Activated CD8-positive, alpha-beta memory T cell treated with anti-CD3 and anti-CD28 coated beads, Interleukin-2, amount 10 ng/mL, durations not matched to agents 7 days and 5 days (primary cell): ENCODE data around the gene RABGAP1L. TPM values are rescaled to one million over a fixed set of nuclear protein-coding genes. Genes with fewer than 3 reads are reported as not detected.
"Not testable (repeated sequence)": the region's sequence is repeated elsewhere in the genome, so short reads cannot be mapped to it uniquely, and the experiment has no call there.

Experiments
- ATAC-seq: fragments of 150-1000 bp; cut with Tn5 transposase; one replicate; pipeline ENCODE4 v1.10.0; 2021; ENCODE audit warnings: moderate library complexity
- CTCF ChIA-PET: fragments of 350-600 bp; sonication (Branson Sonifier 250); formaldehyde crosslinking; loops from one replicate; lab custom pipeline; 2021; ENCODE audit warnings: antibody characterized with exemption; lab: Charles Lee
- DNase-seq: peaks from one replicate; pipeline ENCODE4 v3.0.0-alpha.2; 2020
- H3K27ac Mint-ChIP-seq: one replicate; pipeline ENCODE4 v1.8.0; 2021; ENCODE audit warnings: mild to moderate bottlenecking, mixed read lengths
- H3K27me3 Mint-ChIP-seq: one replicate; pipeline ENCODE4 v1.8.0; 2021; ENCODE audit warnings: mixed read lengths
- H3K36me3 Mint-ChIP-seq: one replicate; pipeline ENCODE4 v1.8.0; 2021; ENCODE audit warnings: mild to moderate bottlenecking, mixed read lengths
- H3K4me1 Mint-ChIP-seq: one replicate; pipeline ENCODE4 v1.8.0; 2021; ENCODE audit warnings: mixed read lengths
- H3K4me3 Mint-ChIP-seq: one replicate; pipeline ENCODE4 v1.8.0; 2021; ENCODE audit warnings: mild to moderate bottlenecking, moderate library complexity, mixed read lengths
- H3K9me3 Mint-ChIP-seq: one replicate; pipeline ENCODE4 v1.8.0; 2022; ENCODE audit warnings: low read depth, mixed read lengths
- total RNA-seq, 2 experiments: library from RNA; stranded (reverse); gene quantifications; one replicate each; pipeline ENCODE4 v1.2.3, GENCODE V29; 2021

Gene RABGAP1L
- total RNA-seq, 2 experiments from 2014 or later: 60.5 to 83.5 TPM

DNA sequence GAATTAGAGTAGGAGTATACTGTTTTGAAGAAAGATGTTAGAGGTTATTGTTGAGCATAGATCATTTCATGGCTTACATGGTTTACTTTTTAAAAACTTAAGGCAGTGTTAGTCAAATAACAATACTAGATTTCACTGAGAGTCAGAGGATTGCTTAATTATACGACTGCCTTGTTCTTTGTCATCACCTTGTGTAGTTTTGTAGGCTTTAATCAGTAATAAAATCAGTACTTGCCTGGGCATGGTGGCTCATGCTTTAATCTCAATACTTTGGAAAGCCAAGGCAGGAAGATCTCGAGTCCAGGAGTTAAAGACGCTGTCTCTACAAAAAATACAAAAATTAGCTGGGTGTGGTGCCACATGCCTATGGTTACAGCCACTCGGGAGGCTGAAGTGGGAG, 247.1 kb downstream of the RABGAP1L start:
- H3K4me3 Mint-ChIP-seq: no peak overlapping the region
- peaks cover under 1% of the 10 kb centered on the region for H3K9me3 Mint-ChIP-seq
- no peak overlapping the region for H3K27ac Mint-ChIP-seq
- DNase-seq (no peak), ATAC-seq (no peak)
- H3K36me3 Mint-ChIP-seq: peaks cover 8% of the 10 kb centered on the region
- H3K27me3 Mint-ChIP-seq: no peaks in the 10 kb centered on the region
- H3K4me1 Mint-ChIP-seq: no peaks in the 10 kb centered on the region
- CTCF ChIA-PET: no interaction called here

DNA sequence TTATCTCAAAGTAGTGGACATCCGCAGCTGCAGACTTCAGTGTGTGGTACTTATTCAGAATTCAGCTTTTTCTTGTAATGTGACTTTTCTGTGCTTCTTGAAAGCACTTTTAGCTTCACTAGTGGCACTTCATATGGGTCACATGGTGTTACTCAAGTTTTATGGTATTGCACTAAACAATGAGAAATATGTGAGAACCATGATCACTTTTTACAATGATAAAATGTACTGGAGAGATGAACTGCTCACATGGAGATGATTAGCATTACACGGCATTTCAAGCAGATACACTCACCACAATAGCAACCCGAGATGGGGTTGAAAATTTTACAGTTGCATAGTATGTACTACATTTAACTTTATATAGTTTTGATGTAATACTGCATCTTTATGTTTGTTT, 248.3 kb downstream of the RABGAP1L start:
- Mint-ChIP-seq H3K27me3 (no peaks in the 10 kb centered on the region), H3K4me1 (no peaks in the 10 kb centered on the region), H3K36me3 (peaks cover 16% of the 10 kb centered on the region), H3K27ac (no peak overlapping the region), H3K4me3 (no peak overlapping the region), H3K9me3 (peaks cover 5% of the 10 kb centered on the region)
- ATAC-seq: no peak
- no peak for DNase-seq
- CTCF ChIA-PET: no interaction called here

DNA sequence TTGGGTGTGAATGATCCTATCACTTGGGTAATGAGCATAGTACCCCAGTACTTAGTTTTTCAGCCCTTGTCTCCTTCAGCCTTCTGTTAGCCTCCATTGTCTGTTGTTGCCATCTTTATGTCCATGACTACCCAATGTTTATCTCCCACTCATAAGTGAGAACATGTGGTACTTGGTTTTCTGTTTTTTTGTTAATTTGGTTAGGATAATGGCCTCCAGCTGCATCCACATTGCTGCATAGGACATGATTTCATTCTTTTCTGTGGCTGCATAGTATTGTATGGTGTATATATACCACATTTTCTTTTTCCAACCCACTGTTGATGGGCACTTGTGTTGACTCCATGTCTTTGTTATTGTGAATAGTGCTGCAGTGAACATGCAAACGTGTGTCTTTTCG, 248.8 kb downstream of the RABGAP1L start:
- H3K4me1 Mint-ChIP-seq: no peaks in the 10 kb centered on the region
- DNase-seq (no peak), ATAC-seq (no peak)
- CTCF ChIA-PET: no interaction called here
- H3K36me3 Mint-ChIP-seq: peaks cover 16% of the 10 kb centered on the region
- no peak overlapping the region for H3K27ac Mint-ChIP-seq
- no peaks in the 10 kb centered on the region for H3K27me3 Mint-ChIP-seq
- H3K4me3 Mint-ChIP-seq: no peak overlapping the region
- peaks cover 5% of the 10 kb centered on the region for H3K9me3 Mint-ChIP-seq

DNA sequence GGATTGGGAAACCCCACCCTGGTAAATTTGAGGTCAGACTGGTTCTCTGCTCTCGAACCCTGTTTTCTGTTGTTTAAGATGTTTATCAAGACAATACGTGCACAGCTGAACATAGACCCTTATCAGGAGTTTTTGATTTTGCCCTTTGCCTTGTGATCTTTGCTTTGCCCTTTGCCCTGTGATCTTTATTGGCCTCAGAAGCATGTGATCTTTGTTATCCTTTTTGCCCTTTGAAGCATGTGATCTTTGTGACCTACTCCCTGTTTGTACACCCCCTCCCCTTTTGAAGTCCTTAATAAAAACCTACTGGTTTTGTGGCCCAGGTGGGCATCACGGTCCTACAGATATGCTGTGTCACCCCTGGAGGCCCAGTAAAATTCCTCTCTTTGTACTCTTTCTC, 250.5 kb downstream of the RABGAP1L start:
- DNase-seq, H3K4me1 Mint-ChIP-seq, H3K27me3 Mint-ChIP-seq, H3K9me3 Mint-ChIP-seq, H3K4me3 Mint-ChIP-seq, ATAC-seq, CTCF ChIA-PET, H3K27ac Mint-ChIP-seq: not testable (repeated sequence)
- H3K36me3 Mint-ChIP-seq: peaks cover 18% of the 10 kb centered on the region

DNA sequence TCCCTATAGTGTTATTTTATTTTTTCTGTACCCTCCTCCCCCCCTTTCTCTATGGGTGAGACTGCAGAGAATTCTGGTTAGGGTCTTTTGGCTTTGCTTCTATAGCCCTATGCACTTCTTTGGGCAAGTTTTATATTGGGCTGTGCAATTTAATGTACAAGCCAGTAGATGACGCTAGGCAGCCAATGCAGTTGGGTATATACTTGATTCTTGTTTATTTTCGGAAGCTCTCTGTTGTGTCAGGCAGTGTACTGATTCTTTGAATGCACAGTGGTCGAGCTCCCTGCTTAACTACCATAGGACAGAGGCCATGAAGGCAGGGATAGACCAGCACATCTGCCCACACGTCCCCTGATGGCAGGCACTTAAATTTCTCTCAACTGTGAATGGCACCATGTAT, 254.3 kb downstream of the RABGAP1L start:
- CTCF ChIA-PET: no interaction called here
- no peak for ATAC-seq
- H3K4me3 Mint-ChIP-seq: no peak overlapping the region

DNA sequence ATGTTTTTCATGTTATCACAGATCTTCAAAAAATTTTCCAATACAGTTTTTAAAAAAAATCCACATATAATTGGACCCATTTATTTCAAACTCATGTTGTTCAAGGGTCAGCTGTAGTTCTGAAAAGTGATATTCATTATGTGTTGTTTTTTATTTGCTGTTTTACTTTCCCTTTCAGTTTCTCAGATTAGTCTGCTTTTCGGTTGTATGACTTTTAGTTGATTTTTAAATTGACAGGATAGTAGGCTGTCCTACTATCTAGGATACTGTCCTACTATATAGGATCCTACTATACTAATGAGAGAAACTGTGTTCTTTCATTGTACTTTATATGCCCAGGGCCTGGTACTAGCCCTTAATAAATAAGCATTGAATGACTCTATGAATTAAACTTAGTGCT, 254.9 kb downstream of the RABGAP1L start:
- DNase-seq: no peak
- CTCF ChIA-PET: no interaction called here
- peak overlapping the region; percentile 67 for H3K4me3 Mint-ChIP-seq
- no peaks in the 10 kb centered on the region for H3K27me3 Mint-ChIP-seq
- ATAC-seq: peak; percentile 36
- H3K27ac Mint-ChIP-seq: no peak overlapping the region
- peaks cover 5% of the 10 kb centered on the region for H3K9me3 Mint-ChIP-seq
- peaks cover 8% of the 10 kb centered on the region for H3K4me1 Mint-ChIP-seq
- peaks cover 15% of the 10 kb centered on the region for H3K36me3 Mint-ChIP-seq

More for the DNA sequence above, 254.3 kb downstream of the RABGAP1L start:
- no peak for DNase-seq
- no peak overlapping the region for H3K27ac Mint-ChIP-seq
- peaks cover 8% of the 10 kb centered on the region for H3K4me1 Mint-ChIP-seq
- H3K27me3 Mint-ChIP-seq: no peaks in the 10 kb centered on the region
- peaks cover 5% of the 10 kb centered on the region for H3K9me3 Mint-ChIP-seq
- peaks cover 15% of the 10 kb centered on the region for H3K36me3 Mint-ChIP-seq

DNA sequence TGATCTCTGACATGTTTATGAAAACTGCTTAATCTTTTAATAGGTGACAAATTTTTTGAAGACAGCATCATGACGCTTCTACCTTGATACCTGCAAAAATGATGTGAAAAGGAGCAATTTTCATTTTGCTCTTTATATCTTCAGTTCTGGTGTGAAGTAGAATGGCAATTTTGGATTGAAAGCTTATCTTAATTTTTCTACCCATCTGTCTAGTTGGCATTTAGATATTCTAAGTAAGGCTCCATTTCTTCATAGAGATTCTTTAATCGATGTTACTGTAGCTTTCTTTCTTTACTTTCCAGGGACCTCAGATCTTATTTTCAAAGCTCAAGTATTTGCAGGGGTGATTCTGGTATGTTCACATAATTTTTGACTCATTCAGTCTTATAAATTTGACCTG, 256.2 kb downstream of the RABGAP1L start:
- H3K4me3 Mint-ChIP-seq: no peak overlapping the region
- DNase-seq (no peak), ATAC-seq (no peak)
- no peak overlapping the region for H3K27ac Mint-ChIP-seq
- H3K9me3 Mint-ChIP-seq: peaks cover 5% of the 10 kb centered on the region
- H3K36me3 Mint-ChIP-seq: peaks cover 15% of the 10 kb centered on the region
- CTCF ChIA-PET: no interaction called here
- peaks cover 8% of the 10 kb centered on the region for H3K4me1 Mint-ChIP-seq
- no peaks in the 10 kb centered on the region for H3K27me3 Mint-ChIP-seq

DNA sequence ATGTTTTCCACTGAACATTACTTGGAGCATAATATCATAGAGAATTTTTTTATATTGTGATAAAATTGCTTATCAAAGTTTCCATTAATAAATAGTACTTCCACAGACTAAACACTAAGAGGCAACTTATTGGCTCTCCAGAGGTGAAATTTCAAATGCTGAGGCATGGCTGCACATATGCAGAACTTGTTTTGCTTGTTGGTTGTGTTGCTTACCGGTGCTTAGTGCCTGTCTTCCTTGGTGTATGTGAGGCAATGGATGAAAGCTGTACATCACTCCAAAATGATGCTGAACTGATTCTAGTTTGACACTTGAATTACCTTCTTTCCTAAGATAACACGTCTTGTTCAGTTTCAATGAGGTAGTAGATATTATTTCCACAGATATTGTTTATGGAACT, 258.6 kb downstream of the RABGAP1L start:
- no peaks in the 10 kb centered on the region for H3K9me3 Mint-ChIP-seq
- H3K4me3 Mint-ChIP-seq: no peak overlapping the region
- no peak overlapping the region for H3K27ac Mint-ChIP-seq
- no peaks in the 10 kb centered on the region for H3K27me3 Mint-ChIP-seq
- H3K36me3 Mint-ChIP-seq: peaks cover 4% of the 10 kb centered on the region
- H3K4me1 Mint-ChIP-seq: peaks cover 8% of the 10 kb centered on the region
- CTCF ChIA-PET: no interaction called here
- no peak for DNase-seq
- no peak for ATAC-seq

DNA sequence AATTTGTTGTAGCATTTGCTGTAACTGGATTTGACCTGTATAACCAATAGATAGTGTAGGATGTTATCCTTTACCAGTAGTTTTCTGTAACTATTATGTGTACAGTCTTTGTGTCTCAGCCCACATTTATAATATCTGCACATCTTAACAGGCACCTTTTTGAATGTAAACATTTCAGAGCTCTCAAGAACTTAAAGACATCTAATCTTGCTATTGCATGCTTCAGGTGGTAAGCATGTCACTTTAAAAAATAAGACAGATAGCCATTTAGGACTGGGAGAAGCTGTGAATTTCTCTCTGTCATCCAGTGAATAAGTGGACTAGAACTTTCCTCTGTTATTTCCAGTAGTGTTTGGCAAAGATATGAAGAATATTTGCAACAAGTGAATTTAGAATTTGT, 265.8 kb downstream of the RABGAP1L start:
- H3K4me1 Mint-ChIP-seq: no peaks in the 10 kb centered on the region
- no peak overlapping the region for H3K27ac Mint-ChIP-seq
- no peaks in the 10 kb centered on the region for H3K27me3 Mint-ChIP-seq
- H3K4me3 Mint-ChIP-seq: no peak overlapping the region
- no peaks in the 10 kb centered on the region for H3K36me3 Mint-ChIP-seq
- CTCF ChIA-PET: no interaction called here
- DNase-seq (no peak), ATAC-seq (no peak)
- no peaks in the 10 kb centered on the region for H3K9me3 Mint-ChIP-seq

DNA sequence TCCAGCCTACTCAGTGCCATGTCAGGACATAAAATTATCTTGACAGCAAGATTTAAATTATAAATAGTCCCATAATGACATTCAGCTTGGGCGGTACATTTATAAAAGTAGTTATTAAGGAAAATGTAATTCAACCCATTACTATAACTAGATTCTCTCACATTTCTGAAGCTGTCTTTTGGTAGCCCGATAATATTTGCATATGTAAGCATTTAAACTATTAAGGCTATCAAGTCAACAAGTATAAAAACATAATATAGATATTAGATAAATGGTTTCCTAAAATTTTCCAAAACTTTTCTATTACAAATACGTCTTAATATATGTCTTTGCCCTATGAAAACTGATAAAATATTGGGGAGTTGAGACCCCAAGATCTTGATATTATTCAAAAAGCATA, 266.8 kb downstream of the RABGAP1L start:
- DNase-seq: no peak
- no peaks in the 10 kb centered on the region for H3K36me3 Mint-ChIP-seq
- H3K4me1 Mint-ChIP-seq: no peaks in the 10 kb centered on the region
- no peaks in the 10 kb centered on the region for H3K27me3 Mint-ChIP-seq
- CTCF ChIA-PET: no interaction called here
- no peak overlapping the region for H3K27ac Mint-ChIP-seq
- no peak for ATAC-seq
- no peaks in the 10 kb centered on the region for H3K9me3 Mint-ChIP-seq
- no peak overlapping the region for H3K4me3 Mint-ChIP-seq

DNA sequence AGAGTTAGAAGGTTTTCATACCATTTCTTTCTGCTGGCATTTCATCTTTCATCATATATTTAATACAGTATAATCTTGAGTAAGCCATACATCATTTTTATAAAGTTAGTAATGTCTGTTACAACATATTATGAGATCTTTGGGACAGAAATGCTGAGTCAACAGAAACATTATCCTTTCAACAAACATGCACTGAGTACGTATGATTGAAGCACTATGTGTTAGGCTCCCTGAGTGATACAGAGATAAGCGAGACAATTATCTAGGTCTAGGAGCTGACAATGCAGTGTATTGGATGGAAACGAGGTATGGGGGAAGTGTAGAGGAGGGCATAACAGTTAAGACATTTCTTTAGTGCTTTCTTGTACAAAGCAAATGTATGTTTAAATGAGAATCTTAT, 268.7 kb downstream of the RABGAP1L start:
- H3K9me3 Mint-ChIP-seq: no peaks in the 10 kb centered on the region
- DNase-seq: no peak
- H3K4me3 Mint-ChIP-seq: no peak overlapping the region
- peaks cover 1% of the 10 kb centered on the region for H3K36me3 Mint-ChIP-seq
- no peaks in the 10 kb centered on the region for H3K27me3 Mint-ChIP-seq
- ATAC-seq: no peak
- H3K4me1 Mint-ChIP-seq: no peaks in the 10 kb centered on the region
- CTCF ChIA-PET: no interaction called here
- H3K27ac Mint-ChIP-seq: no peak overlapping the region

DNA sequence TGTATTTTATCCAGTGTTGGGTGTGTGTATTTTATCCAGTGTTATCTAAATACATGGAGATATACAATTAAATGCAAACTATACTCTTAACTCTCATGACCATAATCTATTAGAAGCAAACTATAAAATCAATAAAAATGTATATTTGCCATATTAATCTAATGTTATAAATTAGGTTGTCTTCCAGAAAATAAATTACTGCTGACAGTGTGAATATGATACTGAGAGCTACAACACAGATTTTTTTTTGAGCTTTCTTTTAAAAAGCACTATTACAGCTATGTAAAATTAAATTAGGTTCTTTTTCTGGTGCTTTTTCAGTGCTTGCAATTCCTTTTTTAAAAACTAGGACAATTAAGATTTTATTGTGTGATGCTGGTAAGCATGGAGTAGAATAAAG, 269.4 kb downstream of the RABGAP1L start:
- Mint-ChIP-seq H3K27me3 (no peaks in the 10 kb centered on the region), H3K4me3 (no peak overlapping the region), H3K36me3 (peaks cover 1% of the 10 kb centered on the region), H3K9me3 (no peaks in the 10 kb centered on the region), H3K4me1 (no peaks in the 10 kb centered on the region), H3K27ac (no peak overlapping the region)
- DNase-seq: no peak
- CTCF ChIA-PET: no interaction called here
- ATAC-seq: no peak

DNA sequence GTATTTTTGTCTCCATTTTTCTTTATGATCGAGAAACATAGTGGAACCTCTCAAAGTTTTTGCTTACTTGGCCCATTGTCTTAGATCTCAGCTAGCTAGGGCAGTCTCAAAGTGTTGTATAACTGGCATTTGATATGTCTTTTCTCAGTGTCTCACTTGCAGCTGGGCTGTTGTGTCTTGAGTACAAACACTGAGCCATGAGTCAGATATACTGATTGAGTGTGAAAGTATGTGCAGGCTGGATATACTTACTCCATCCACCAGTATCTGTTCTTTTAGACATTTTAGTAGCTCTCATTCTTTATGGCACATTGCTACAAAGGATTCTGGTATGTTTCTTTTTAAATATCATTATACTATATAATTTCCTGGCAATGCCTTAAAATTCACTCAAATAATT, 274.1 kb downstream of the RABGAP1L start:
- CTCF ChIA-PET: no interaction called here
- H3K36me3 Mint-ChIP-seq: peaks cover 6% of the 10 kb centered on the region
- DNase-seq (no peak), ATAC-seq (no peak)
- no peak overlapping the region for H3K4me3 Mint-ChIP-seq
- no peak overlapping the region for H3K27ac Mint-ChIP-seq
- H3K4me1 Mint-ChIP-seq: no peaks in the 10 kb centered on the region
- H3K27me3 Mint-ChIP-seq: no peaks in the 10 kb centered on the region
- peaks cover 5% of the 10 kb centered on the region for H3K9me3 Mint-ChIP-seq

DNA sequence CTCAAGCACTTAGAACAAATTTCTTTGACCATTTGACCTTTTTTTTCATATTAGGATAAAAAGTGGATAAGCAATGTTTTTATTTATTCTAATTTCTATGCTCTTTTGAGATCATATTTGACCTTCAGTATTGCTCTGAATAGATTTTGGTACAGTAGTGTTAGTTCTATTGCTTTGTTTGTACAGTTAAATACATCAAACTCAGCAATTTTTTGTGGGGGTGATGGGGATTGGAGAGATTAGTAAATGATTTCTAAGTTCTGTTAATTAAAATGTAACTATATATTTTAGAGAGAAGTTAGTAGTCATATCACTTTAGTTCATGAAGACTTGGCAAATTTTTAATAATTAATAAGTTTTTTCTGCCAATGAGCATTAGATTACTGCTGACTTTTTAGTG, 286.0 kb downstream of the RABGAP1L start:
- ATAC-seq (no peak), DNase-seq (no peak)
- Mint-ChIP-seq H3K27ac (no peak overlapping the region), H3K27me3 (no peaks in the 10 kb centered on the region), H3K36me3 (peaks cover 10% of the 10 kb centered on the region), H3K4me1 (peaks cover 2% of the 10 kb centered on the region), H3K9me3 (peaks cover 3% of the 10 kb centered on the region), H3K4me3 (no peak overlapping the region)
- CTCF ChIA-PET: no interaction called here

DNA sequence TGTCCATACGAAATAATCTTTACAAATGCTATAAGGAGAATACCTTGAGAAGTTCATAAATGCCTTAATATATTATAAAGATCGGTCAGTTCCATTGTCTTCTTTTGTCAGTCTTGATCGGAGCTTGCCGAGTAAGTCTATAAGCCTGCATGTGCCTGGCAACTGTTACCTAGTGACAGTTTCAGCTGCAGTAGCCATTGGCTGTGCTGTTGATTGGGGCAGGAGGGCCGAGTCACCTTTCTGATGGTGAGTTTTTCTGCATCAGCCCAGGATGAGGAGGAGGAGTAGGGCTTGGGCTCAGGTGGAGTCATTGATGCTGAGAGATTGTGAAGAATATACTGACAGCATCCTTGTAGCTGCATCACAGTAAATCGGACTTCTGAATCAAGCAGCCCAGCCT, 286.5 kb downstream of the RABGAP1L start:
- CTCF ChIA-PET: no interaction called here
- no peaks in the 10 kb centered on the region for H3K27me3 Mint-ChIP-seq
- peaks cover 2% of the 10 kb centered on the region for H3K4me1 Mint-ChIP-seq
- H3K36me3 Mint-ChIP-seq: peaks cover 9% of the 10 kb centered on the region
- ATAC-seq (no peak), DNase-seq (no peak)
- H3K27ac Mint-ChIP-seq: no peak overlapping the region
- H3K4me3 Mint-ChIP-seq: no peak overlapping the region
- H3K9me3 Mint-ChIP-seq: peaks cover 3% of the 10 kb centered on the region
